SU-DHL-6 (cell line): ENCODE data around the gene PDGFA.

Source experiments
- EZH2phosphoT487 ChIP-seq: fragments of 200-600 bp; sonication (generic), shearing (Covaris generic); conservative IDR thresholded peaks from 2 replicates; pipeline ENCODE4 v1.6.1; 2018; ENCODE audit warnings: mild to moderate bottlenecking, antibody characterized with exemption, low read length, moderate library complexity, mixed read lengths
- TF ChIP-seq, protein P1 (sequence below): fragments of 200-600 bp; sonication (generic); IDR thresholded peaks from one replicate; pipeline ENCODE4 v1.5.1; 2017; ENCODE audit warnings: antibody characterized with exemption, mild to moderate bottlenecking, low read length, moderate library complexity; ENCODE audit not compliant: insufficient read depth, poor library complexity, severe bottlenecking

DNA sequence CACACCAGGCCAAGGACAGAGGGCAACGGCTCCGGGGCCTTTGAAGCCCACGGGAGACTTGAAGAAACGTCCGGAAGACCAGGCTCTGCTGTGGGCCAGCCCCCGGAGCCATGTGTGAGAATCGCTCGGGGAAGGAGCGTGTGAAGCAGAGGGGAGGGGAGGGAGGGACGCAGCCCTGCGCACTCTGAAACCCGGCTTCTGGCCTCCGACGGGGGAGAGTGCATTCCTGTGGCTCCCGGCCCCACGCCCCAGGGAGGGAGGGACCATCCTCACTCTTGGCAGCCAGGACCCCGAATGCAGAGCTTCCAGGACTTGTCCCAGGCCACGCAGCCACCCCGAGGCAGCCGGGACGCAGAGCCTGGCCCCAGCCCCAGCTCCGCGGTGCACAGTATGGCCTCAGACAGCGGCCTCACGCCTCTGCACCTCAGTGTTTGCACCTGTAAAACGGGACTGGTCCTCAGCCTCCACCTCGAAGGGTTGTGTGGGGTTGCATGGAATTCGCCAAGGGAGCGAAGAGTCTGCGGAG, 67.4 kb downstream of the PDGFA start:
- TF ChIP-seq, protein P1, sequence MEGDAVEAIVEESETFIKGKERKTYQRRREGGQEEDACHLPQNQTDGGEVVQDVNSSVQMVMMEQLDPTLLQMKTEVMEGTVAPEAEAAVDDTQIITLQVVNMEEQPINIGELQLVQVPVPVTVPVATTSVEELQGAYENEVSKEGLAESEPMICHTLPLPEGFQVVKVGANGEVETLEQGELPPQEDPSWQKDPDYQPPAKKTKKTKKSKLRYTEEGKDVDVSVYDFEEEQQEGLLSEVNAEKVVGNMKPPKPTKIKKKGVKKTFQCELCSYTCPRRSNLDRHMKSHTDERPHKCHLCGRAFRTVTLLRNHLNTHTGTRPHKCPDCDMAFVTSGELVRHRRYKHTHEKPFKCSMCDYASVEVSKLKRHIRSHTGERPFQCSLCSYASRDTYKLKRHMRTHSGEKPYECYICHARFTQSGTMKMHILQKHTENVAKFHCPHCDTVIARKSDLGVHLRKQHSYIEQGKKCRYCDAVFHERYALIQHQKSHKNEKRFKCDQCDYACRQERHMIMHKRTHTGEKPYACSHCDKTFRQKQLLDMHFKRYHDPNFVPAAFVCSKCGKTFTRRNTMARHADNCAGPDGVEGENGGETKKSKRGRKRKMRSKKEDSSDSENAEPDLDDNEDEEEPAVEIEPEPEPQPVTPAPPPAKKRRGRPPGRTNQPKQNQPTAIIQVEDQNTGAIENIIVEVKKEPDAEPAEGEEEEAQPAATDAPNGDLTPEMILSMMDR: no peak
- TF ChIP-seq EZH2phosphoT487: no peak
